ENCODE results near the gene PFKFB4. TPM values are rescaled to one million over a fixed set of nuclear protein-coding genes. Genes with fewer than 3 reads are reported as not detected.

The PFKFB4 gene
- total and polyA plus RNA-seq, 2 experiments from 2014 or later = 8.6 to 22.9 TPM

GRCh38 chr3:48518069-48518468, 38.5 kb downstream of the PFKFB4 start (continued):
- TF ChIP-seq REST (IDR thresholded peaks at IDR 0.05; ENCODE audit: unreplicated experiment) (no peak), EZH2phosphoT487 (IDR thresholded peaks at IDR 0.05; ENCODE audit: unreplicated experiment) (no peak)

GRCh38 chr3:48516571-48516970, 40.0 kb downstream of the PFKFB4 start:
- H2AFZ ChIP-seq = no peak overlapping the region
- DNase-seq (ENCODE audit: low spot score) (no peak), ATAC-seq (peak; percentile 21; the same call in 2 of the 3 replicates)
- H3F3A ChIP-seq (replicated peaks; ENCODE audit: low read depth) = no peaks in the 10 kb centered on the region
- Mint-ChIP-seq H3K27me3 (ENCODE audit: insufficient read depth, low read depth, poor library complexity) (peaks cover 2% of the 10 kb centered on the region), H3K27ac (no peak overlapping the region), H3K36me3 (ENCODE audit: low read depth) (no peaks in the 10 kb centered on the region; the same call in 2 of the 3 replicates), H3K4me1 (no peaks in the 10 kb centered on the region), H3K9me3 (no peaks in the 10 kb centered on the region), H3K4me3 (no peak overlapping the region)
- no peak overlapping the region for H3K27ac ChIP-seq (ENCODE audit: low read depth)
- H3K79me2 ChIP-seq (replicated peaks; ENCODE audit: insufficient read depth) = no peaks in the 10 kb centered on the region
- no peaks in the 10 kb centered on the region for H3K27me3 ChIP-seq (ENCODE audit: insufficient read depth)
- H3K4me3 ChIP-seq = no peak overlapping the region
- TF ChIP-seq EZH2 (IDR thresholded peaks at IDR 0.05; ENCODE audit: low read depth, unreplicated experiment) = no peak
- TF ChIP-seq ZNF331 (CRISPR knock-in tag; IDR thresholded peaks at IDR 0.05; ENCODE audit: low read depth) = no peak
- no peak for TF ChIP-seq CREB1 (CRISPR knock-in tag; IDR thresholded peaks at IDR 0.05; ENCODE audit: low read depth)
- no peak for TF ChIP-seq ZNF114 (CRISPR knock-in tag; IDR thresholded peaks at IDR 0.05)
- no peaks in the 10 kb centered on the region for H3K9me2 ChIP-seq (ENCODE audit: insufficient read depth)
- H4K20me1 ChIP-seq (replicated peaks; ENCODE audit: insufficient read depth) = no peaks in the 10 kb centered on the region
- H3K4me2 ChIP-seq = no peak overlapping the region
- no peaks in the 10 kb centered on the region for H3K36me3 ChIP-seq (ENCODE audit: insufficient read depth)
- H3K4me1 ChIP-seq (ENCODE audit: insufficient read depth) = peaks cover 3% of the 10 kb centered on the region; the same call in 1 of the 2 replicates

GRCh38 chr3:48514431-48515227, 42.0 kb downstream of the PFKFB4 start:
- H3K36me3 ChIP-seq (ENCODE audit: insufficient read depth) = no peaks in the 10 kb centered on the region
- Mint-ChIP-seq H3K27ac (no peak overlapping the region), H3K4me1 (peaks cover 2% of the 10 kb centered on the region), H3K9me3 (no peaks in the 10 kb centered on the region), H3K36me3 (ENCODE audit: low read depth) (no peaks in the 10 kb centered on the region; the same call in 2 of the 3 replicates), H3K4me3 (no peak overlapping the region), H3K27me3 (ENCODE audit: insufficient read depth, low read depth, poor library complexity) (peaks cover 2% of the 10 kb centered on the region)
- ATAC-seq = no peak
- no peak overlapping the region for H2AFZ ChIP-seq
- H3K9me2 ChIP-seq (ENCODE audit: insufficient read depth) = no peaks in the 10 kb centered on the region
- H3F3A ChIP-seq (replicated peaks; ENCODE audit: low read depth) = no peaks in the 10 kb centered on the region
- no peak overlapping the region for H3K4me2 ChIP-seq
- H4K20me1 ChIP-seq (replicated peaks; ENCODE audit: insufficient read depth) = no peaks in the 10 kb centered on the region
- no peaks in the 10 kb centered on the region for H3K27me3 ChIP-seq (ENCODE audit: insufficient read depth)
- no peak overlapping the region for H3K4me3 ChIP-seq
- H3K27ac ChIP-seq (ENCODE audit: low read depth) = no peak overlapping the region
- H3K79me2 ChIP-seq (replicated peaks; ENCODE audit: insufficient read depth) = no peaks in the 10 kb centered on the region
- H3K4me1 ChIP-seq (ENCODE audit: insufficient read depth) = peaks cover 8% of the 10 kb centered on the region
- no peak for DNase-seq (ENCODE audit: low spot score)
- TF ChIP-seq CTCF (conservative IDR thresholded peaks at IDR 0.05; ENCODE audit: low read depth in 2 of 2) = no peak
- TF ChIP-seq EZH2 (IDR thresholded peaks at IDR 0.05; ENCODE audit: low read depth, unreplicated experiment) = no peak
- TF ChIP-seq ZNF331 (CRISPR knock-in tag; IDR thresholded peaks at IDR 0.05; ENCODE audit: low read depth) = no peak
- TF ChIP-seq CREB1 (CRISPR knock-in tag; IDR thresholded peaks at IDR 0.05; ENCODE audit: low read depth) = no peak
- TF ChIP-seq REST (IDR thresholded peaks at IDR 0.05; ENCODE audit: unreplicated experiment) = no peak
- no peak for TF ChIP-seq JUNB (IDR thresholded peaks at IDR 0.05; ENCODE audit: unreplicated experiment)
- no peak for TF ChIP-seq NANOG (IDR thresholded peaks at IDR 0.05; ENCODE audit: borderline replicate concordance)
- no peak for TF ChIP-seq ETS1 (IDR thresholded peaks at IDR 0.05)
